H1 (cell line): ENCODE results near the gene DDX42. TPM values are rescaled to one million over a fixed set of nuclear protein-coding genes. Genes with fewer than 3 reads are reported as not detected.

Experiments used
- ASH2L ChIP-seq: fragments of 200-600, 300-600 bp; sonication (generic); IDR thresholded peaks from one replicate; pipeline ENCODE4 v1.7.1; 2017; ENCODE audit warnings: low read length
- BACH1 ChIP-seq: IDR thresholded peaks from 2 replicates; pipeline ENCODE4 v1.6.1; 2012; ENCODE audit warnings: low read length, improper control_type of control experiment
- CBX5 ChIP-seq: fragments of 300-800, 300-1000 bp; sonication (generic); IDR thresholded peaks from 2 replicates; pipeline ENCODE4 v1.7.1; 2016; ENCODE audit warnings: antibody characterized with exemption, low read length, low read depth
- CREB1 ChIP-seq: IDR thresholded peaks from 2 replicates; pipeline ENCODE4 v1.6.1; 2012; ENCODE audit warnings: inconsistent platforms
- CTBP2 ChIP-seq: IDR thresholded peaks from 2 replicates; pipeline ENCODE4 v1.7.0; 2011; ENCODE audit warnings: borderline replicate concordance, mild to moderate bottlenecking, moderate library complexity, mixed read lengths, low read length; ENCODE audit not compliant: insufficient read depth, insufficient read length
- CTCF ChIP-seq, 3 experiments: IDR thresholded peaks; 1 replicate in 2 of 3; 2 replicates in 1 of 3; pipeline versions ENCODE4 v1.5.1 to v1.6.1; 2011; ENCODE audit warnings: low read length in 3 of 3, mild to moderate bottlenecking in 3 of 3, inconsistent platforms in 2 of 3, low read depth in 1 of 3, moderate library complexity in 1 of 3; ENCODE audit not compliant: insufficient read depth in 1 of 3; ENCODE audit errors: control extremely low read depth in 1 of 3
- E2F6 ChIP-seq: IDR thresholded peaks from 2 replicates; pipeline ENCODE4 v1.6.1; 2012; ENCODE audit warnings: inconsistent platforms
- EGR1 ChIP-seq: IDR thresholded peaks from 2 replicates; pipeline ENCODE4 v1.6.1; 2011; ENCODE audit warnings: low read depth, low read length, borderline replicate concordance
- EP300 ChIP-seq, 2 experiments: IDR thresholded peaks; 1 replicate in 1 of 2; 2 replicates in 1 of 2; pipeline ENCODE4 v1.6.1; 2011 to 2012; ENCODE audit warnings: low read depth in 2 of 2, low read length in 2 of 2, mild to moderate bottlenecking in 2 of 2, borderline replicate concordance in 1 of 2, inconsistent platforms in 1 of 2, moderate library complexity in 1 of 2
- FOSL1 ChIP-seq: IDR thresholded peaks from 2 replicates; pipeline ENCODE4 v1.6.1; 2011; ENCODE audit warnings: mild to moderate bottlenecking, low read depth, low read length, moderate library complexity; ENCODE audit not compliant: insufficient read depth
- KDM5A ChIP-seq: fragments of 200-600 bp; IDR thresholded peaks from 2 replicates; pipeline ENCODE4 v1.7.1; 2012; ENCODE audit warnings: mild to moderate bottlenecking, low read length, inconsistent platforms, mixed read lengths
- NANOG ChIP-seq: IDR thresholded peaks from 2 replicates; pipeline ENCODE4 v1.6.1; 2011; ENCODE audit warnings: low read length, low read depth, mild to moderate bottlenecking, inconsistent platforms; ENCODE audit not compliant: insufficient read depth, poor library complexity, severe bottlenecking
- RAD21 ChIP-seq, 2 experiments: IDR thresholded peaks in 1 of 2; conservative IDR thresholded peaks in 1 of 2; 2 replicates each; pipeline ENCODE4 v1.6.1; 2011; ENCODE audit warnings: low read depth in 2 of 2, low read length in 2 of 2, improper control_type of control experiment in 1 of 2, inconsistent platforms in 1 of 2, mild to moderate bottlenecking in 1 of 2, moderate library complexity in 1 of 2
- RBBP5 ChIP-seq: IDR thresholded peaks from 2 replicates; pipeline ENCODE4 v1.7.1; 2012; ENCODE audit warnings: low read depth, mild to moderate bottlenecking, inconsistent platforms, low read length, moderate library complexity, borderline replicate concordance
- RXRA ChIP-seq: IDR thresholded peaks from 2 replicates; pipeline ENCODE4 v1.6.1; 2011; ENCODE audit warnings: low read depth, mild to moderate bottlenecking, low read length, moderate library complexity; ENCODE audit not compliant: insufficient read depth
- SIN3A ChIP-seq, 2 experiments: IDR thresholded peaks in 1 of 2; conservative IDR thresholded peaks in 1 of 2; 2 replicates each; pipeline ENCODE4 v1.6.1; 2011 to 2012; ENCODE audit warnings: low read length in 2 of 2, improper control_type of control experiment in 1 of 2, low read depth in 1 of 2, mild to moderate bottlenecking in 1 of 2
- SIX5 ChIP-seq: IDR thresholded peaks from 2 replicates; pipeline ENCODE4 v1.6.1; 2011; ENCODE audit warnings: mild to moderate bottlenecking, low read depth, low read length
- SP1 ChIP-seq: IDR thresholded peaks from 2 replicates; pipeline ENCODE4 v1.6.1; 2011; ENCODE audit warnings: low read depth, low read length
- polyA plus RNA-seq, 7 experiments: library from polyadenylated mRNA; depleted of rRNA in 3 of 7; stranded (reverse) in 5 of 7; unstranded in 2 of 7; fragments of >200 nt in 5 of 7; fragments of 200-250 nt in 2 of 7; gene quantifications; 1 replicate in 5 of 7; 2 replicates in 1 of 7; 4 replicates in 1 of 7; pipeline versions ENCODE4 v1.2.1 to v1.2.3, GENCODE V29; 2011 to 2013; ENCODE audit warnings: missing spikeins in 2 of 7, mixed read lengths in 2 of 7
- total RNA-seq: library from RNA; stranded (reverse); fragmentation: NEBNext Ultra II Directional; extraction: Animal tissue kit (Norgen Biotek cat#: 25700); gene quantifications from 2 replicates; pipeline ENCODE4 v1.2.1, GENCODE V29; 2021

The DDX42 gene
- total and polyA plus RNA-seq, 2 of the 8 experiments (the other 6 are each of a cell fraction or from before 2014, with no cell fraction given): 40.6 to 114 TPM

GRCh38 chr17:63848834-63849689 lies 75.1 kb downstream of the DDX42 start (continued):
- TF ChIP-seq EGR1 (peak; percentile 58; the same call in 1 of the 2 replicates), RAD21 (IDR thresholded peaks at IDR 0.05 in 1 of 2, conservative IDR thresholded peaks at IDR 0.05 in 1 of 2; ENCODE audit: low read depth in 2 of 2, low read length in 2 of 2) (0 out of 4 replicates have a peak, but pooled peaks of 1 of the 2 experiments have one; percentile 6), SP1 (peak; percentile 74), RBBP5 (no peak), FOSL1 (0 out of 2 replicates have a peak, but pooled peaks have one; percentile 3), CBX5 (no peak), NANOG (peak; percentile 40), E2F6 (peak; percentile 100), CTBP2 (peak; percentile 57), ASH2L (peak; percentile 21), SIN3A (conservative IDR thresholded peaks at IDR 0.05 in 1 of 2, IDR thresholded peaks at IDR 0.05 in 1 of 2; ENCODE audit: low read depth in 1 of 2, low read length in 2 of 2) (peak in 1 of 2 experiments; percentile 52; a peak in 1 of 4 replicates), KDM5A (no peak), BACH1 (no peak), EP300 (IDR thresholded peaks at IDR 0.05; ENCODE audit: borderline replicate concordance in 1 of 2, low read depth in 2 of 2, low read length in 2 of 2) (peak in 1 of 2 experiments; percentile 99; a peak in 1 of 3 replicates), CTCF (IDR thresholded peaks at IDR 0.05; ENCODE audit: control extremely low read depth in 1 of 3, insufficient read depth in 1 of 3, low read depth in 1 of 3, low read length in 3 of 3) (peak; percentile 59 to 84 (median 75)), RXRA (no peak), CREB1 (peak; percentile 96), SIX5 (peak; percentile 35; the same call in 1 of the 2 replicates)
